Activated naive CD4-positive, alpha-beta T cell treated with anti-CD3 and anti-CD28 coated beads, Interleukin-2, amount 50 U/mL, for 72 hours (primary cell): ENCODE measurements around the gene ARPC3. TPM values are rescaled to one million over a fixed set of nuclear protein-coding genes. Genes with fewer than 3 reads are reported as not detected.
"Not testable (repeated sequence)": the region's sequence is repeated elsewhere in the genome, so short reads cannot be mapped to it uniquely, and the experiment has no call there.

Source experiments
- ATAC-seq, 2 donors: fragments of 150-1000 bp; cut with Tn5 transposase; 2 replicates each; pipeline ENCODE4 v1.10.0; 2021; ENCODE audit warnings: mild to moderate bottlenecking in 2 of 2, moderate library complexity in 2 of 2
- DNase-seq, 2 donors: peaks; one replicate each; pipeline ENCODE4 v3.0.0; 2021 to 2022; ENCODE audit warnings: low spot score in 2 of 2
- H3K27ac Mint-ChIP-seq, 2 donors: one replicate each; pipeline ENCODE4 v1.8.0; 2022; ENCODE audit warnings: mild to moderate bottlenecking in 2 of 2, mixed read lengths in 2 of 2
- H3K36me3 Mint-ChIP-seq, 2 donors: one replicate each; pipeline ENCODE4 v1.8.0; 2022; ENCODE audit warnings: mixed read lengths in 2 of 2
- H3K9me3 Mint-ChIP-seq, 2 donors: one replicate each; pipeline ENCODE4 v1.8.0; 2022; ENCODE audit warnings: mixed read lengths in 2 of 2
- total RNA-seq, 2 donors: library from RNA; stranded (reverse); gene quantifications; one replicate each; pipeline ENCODE4 v1.2.3, GENCODE V29; 2022

ARPC3 gene
- total RNA-seq, result 100 to 1,000 TPM; 298 to 315 TPM

DNA sequence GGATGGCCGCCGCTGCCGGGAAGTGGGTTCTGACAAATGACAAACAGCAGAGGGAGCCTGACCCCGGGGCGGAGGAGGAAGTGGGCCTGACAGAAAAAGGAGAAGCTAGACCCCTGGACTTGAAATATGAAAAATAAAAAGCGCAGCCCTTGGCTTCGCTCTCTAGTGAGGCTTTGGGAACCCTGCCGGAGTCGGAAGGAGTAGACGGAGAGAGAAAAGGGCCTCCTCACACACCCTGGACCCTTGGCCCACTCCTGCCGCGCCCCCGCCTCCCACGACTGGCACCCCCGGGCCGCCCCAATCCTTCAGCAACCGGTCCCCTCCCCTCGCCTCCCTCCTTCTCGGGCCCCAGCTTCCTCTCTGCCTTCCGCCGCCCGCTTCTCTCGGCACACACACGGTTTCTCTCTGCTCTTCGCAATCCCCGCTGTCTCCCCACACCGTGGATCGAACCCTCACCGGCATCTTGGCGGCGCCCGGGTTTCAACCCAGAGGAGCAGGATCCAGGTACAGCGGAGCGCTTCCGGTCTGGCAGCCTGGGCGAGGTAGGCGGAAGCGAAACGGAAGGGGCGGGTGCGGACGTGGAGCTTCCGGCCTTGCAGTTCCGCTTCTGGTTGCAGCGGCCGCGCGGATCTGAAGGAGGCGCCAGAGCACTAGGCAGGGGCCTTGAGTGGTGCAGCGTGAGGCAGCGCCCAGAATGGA is at the start of gene ARPC3:
Gene ARPC3 (minus strand): TSS at position 539 of the 699 bp plus-strand sequence. CDS start 77 bp downstream, at position 462.
- H3K9me3 Mint-ChIP-seq, result no peaks in the 10 kb centered on the region
- ATAC-seq, result peak; percentile 99
- DNase-seq, result peak; percentile 93 to 96
- peaks cover 27 to 51% of the 10 kb centered on the region in 2 donors for H3K36me3 Mint-ChIP-seq
- peak within 1 kb of the TSS; percentile 98 to 100 for H3K27ac Mint-ChIP-seq

- H3K27ac Mint-ChIP-seq, result peak overlapping the region; percentile 26 to 46
Observed at GRCh38 chr12:110498984-110499706, 49.0 kb upstream of the ARPC3 start.

DNA sequence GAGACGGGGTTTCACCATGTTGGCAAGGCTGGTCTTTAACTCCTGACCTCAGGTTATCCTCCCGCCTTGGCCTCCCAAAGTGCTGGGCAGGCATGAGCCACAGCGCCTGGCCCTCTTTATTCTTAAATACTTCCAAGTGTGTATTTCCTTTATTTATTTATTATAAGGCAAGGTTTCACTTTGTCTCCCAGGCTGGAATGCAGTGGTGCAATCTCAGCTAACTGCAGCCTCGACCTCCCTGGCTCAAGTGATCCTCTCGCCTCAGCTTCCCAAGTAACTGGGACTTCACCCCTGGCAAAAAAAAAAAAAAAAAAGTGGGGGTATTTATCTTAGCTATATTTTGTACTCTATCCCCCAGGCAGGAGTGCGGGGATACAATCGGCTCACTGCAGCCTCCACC is 25.3 kb upstream of the ARPC3 start:
- ATAC-seq, result no peak
- no peak for DNase-seq
- Mint-ChIP-seq H3K9me3 (no peaks in the 10 kb centered on the region), H3K27ac (no peak overlapping the region), H3K36me3 (peaks cover 0 to 18% of the 10 kb centered on the region in 2 donors)

More at GRCh38 chr12:110498984-110499706, 49.0 kb upstream of the ARPC3 start:
- peaks cover 35 to 37% of the 10 kb centered on the region in 2 donors for H3K36me3 Mint-ChIP-seq
- peaks cover 6 to 7% of the 10 kb centered on the region in 2 donors for H3K9me3 Mint-ChIP-seq
- no peak for DNase-seq
- no peak for ATAC-seq

- DNase-seq, result peak; percentile 94 to 97
- H3K27ac Mint-ChIP-seq, result peak within 1 kb of the TSS; percentile 90 to 100
- H3K36me3 Mint-ChIP-seq, result peaks cover 15 to 34% of the 10 kb centered on the region in 2 donors
- H3K9me3 Mint-ChIP-seq, result no peaks in the 10 kb centered on the region
- ATAC-seq, result peak; percentile 86 to 89
Observed at GRCh38 chr12:110468214-110469048, 18.3 kb upstream of the ARPC3 start, which contains the start of the genes FAM216A and GPN3. Gene FAM216A, plus strand, starts transcription at chr12:110468845. Its CDS starts 31 bp downstream, at chr12:110468876. Gene GPN3, minus strand, starts transcription at chr12:110468257. Its CDS starts 54 bp downstream, at chr12:110468203.

- peak overlapping the region; percentile 90 to 100 for H3K27ac Mint-ChIP-seq
- H3K9me3 Mint-ChIP-seq, result no peaks in the 10 kb centered on the region
- ATAC-seq, result no peak
- DNase-seq, result no peak
- peaks cover 15 to 34% of the 10 kb centered on the region in 2 donors for H3K36me3 Mint-ChIP-seq
Observed at GRCh38 chr12:110467847-110468213, 17.7 kb upstream of the ARPC3 start.

DNA sequence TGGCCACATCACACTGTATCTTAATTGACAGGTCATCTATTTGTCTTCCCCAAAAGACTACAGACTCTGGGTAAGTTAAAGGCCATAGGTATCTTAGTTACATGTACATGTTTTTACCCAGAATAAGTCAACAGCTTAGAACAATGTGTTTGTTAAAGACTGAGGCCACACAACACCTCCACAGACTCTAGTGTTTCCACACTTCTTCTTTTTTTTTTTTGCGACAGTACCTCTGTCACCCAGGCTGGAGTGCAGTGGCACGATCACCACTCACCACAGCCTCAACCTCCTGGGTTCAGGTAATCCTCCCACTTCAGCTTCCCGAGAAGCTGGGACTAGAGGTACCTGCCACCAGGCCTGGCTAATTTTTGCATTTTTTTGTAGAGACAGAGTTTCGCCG is 16.7 kb upstream of the ARPC3 start:
- peak overlapping the region; percentile 90 to 100 for H3K27ac Mint-ChIP-seq
- DNase-seq (no peak), ATAC-seq (no peak)
- no peaks in the 10 kb centered on the region for H3K9me3 Mint-ChIP-seq
- H3K36me3 Mint-ChIP-seq, result peaks cover 15 to 34% of the 10 kb centered on the region in 2 donors

DNA sequence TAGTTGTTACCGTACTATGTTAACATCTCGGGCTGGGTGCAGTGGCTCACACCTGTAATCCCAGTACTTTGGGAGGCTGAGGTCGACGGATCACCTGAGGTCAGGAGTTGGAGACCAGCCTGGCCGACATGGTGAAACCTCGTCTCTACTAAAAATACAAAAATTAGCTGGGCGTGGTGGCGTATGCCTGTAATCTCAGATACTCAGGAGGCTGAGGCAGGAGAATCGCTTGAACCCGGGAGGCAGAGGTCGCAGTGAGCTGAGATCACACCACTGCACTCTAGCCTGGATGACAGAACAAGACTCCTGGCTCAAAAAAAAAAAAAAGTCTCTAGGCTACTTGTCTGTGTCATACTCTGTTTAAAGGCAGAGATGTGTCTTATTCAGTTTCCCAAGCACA is 15.6 kb upstream of the ARPC3 start:
- H3K36me3 Mint-ChIP-seq, result peaks cover 15 to 25% of the 10 kb centered on the region in 2 donors
- ATAC-seq, H3K27ac Mint-ChIP-seq, DNase-seq, H3K9me3 Mint-ChIP-seq: not testable (repeated sequence)

DNA sequence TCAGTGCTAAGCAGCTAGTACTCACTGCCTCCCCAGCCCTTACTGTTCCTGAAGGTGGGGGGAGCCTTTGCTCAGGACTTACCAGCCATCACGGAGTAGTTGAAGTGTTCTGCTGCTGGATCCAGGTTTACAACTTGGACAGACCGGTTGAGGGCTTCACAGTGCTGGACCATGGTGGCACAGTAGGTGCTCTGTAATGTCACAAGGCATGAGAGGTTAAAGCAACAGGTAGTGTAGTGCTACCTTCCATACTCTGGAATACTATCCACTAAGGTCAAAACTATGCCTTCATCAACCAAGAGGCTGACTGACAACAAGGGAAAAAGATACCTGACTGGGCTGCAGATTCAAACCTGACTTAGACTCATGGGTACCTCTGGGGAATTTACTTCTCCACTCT is 14.9 kb upstream of the ARPC3 start:
- Mint-ChIP-seq H3K36me3 (peaks cover 14 to 17% of the 10 kb centered on the region in 2 donors), H3K9me3 (no peaks in the 10 kb centered on the region)
- DNase-seq, result no peak

GRCh38 chr12:110461189-110461588 is 11.1 kb upstream of the ARPC3 start:
- ATAC-seq, DNase-seq, H3K27ac Mint-ChIP-seq, H3K36me3 Mint-ChIP-seq, H3K9me3 Mint-ChIP-seq: not testable (repeated sequence)

More for the DNA sequence above, 14.9 kb upstream of the ARPC3 start:
- no peak overlapping the region for H3K27ac Mint-ChIP-seq
- ATAC-seq, result no peak

- DNase-seq (no peak), ATAC-seq (no peak)
- Mint-ChIP-seq H3K9me3 (no peaks in the 10 kb centered on the region), H3K36me3 (peaks cover 0 to 8% of the 10 kb centered on the region in 2 donors), H3K27ac (peak overlapping the region in 1 of 2 donors; percentile 56)
Observed at GRCh38 chr12:110458756-110459155, 8.6 kb upstream of the ARPC3 start.

- Mint-ChIP-seq H3K9me3 (no peaks in the 10 kb centered on the region), H3K27ac (no peak overlapping the region), H3K36me3 (peaks cover 19 to 34% of the 10 kb centered on the region in 2 donors)
- no peak for DNase-seq
- no peak for ATAC-seq
Observed at GRCh38 chr12:110453569-110454296, 3.6 kb upstream of the ARPC3 start.

DNA sequence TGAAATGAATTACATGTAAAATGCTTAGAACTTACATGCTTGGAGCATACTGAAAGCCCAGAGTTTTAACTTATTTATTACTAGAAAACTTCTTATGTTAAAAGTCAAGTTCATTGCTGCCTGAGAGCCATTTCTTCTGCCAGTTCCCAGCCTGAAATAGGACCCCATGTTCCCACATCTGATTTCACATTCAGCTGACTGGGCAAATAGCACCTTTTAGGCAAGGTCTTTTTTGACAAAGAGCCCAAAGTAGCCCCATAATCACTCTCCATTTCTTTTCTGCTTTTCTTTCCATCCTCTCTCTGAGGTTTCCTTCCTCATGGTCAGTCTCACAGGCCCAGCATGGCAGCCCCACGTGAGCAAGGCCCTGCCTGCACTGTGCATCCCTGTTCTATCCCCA is 1.1 kb upstream of the ARPC3 start:
- ATAC-seq (no peak), DNase-seq (no peak)
- Mint-ChIP-seq H3K27ac (peak overlapping the region; percentile 94 to 98), H3K36me3 (peaks cover 24 to 50% of the 10 kb centered on the region in 2 donors), H3K9me3 (no peaks in the 10 kb centered on the region)

- no peak for DNase-seq
- no peaks in the 10 kb centered on the region for H3K9me3 Mint-ChIP-seq
- peak overlapping the region; percentile 18 to 34 for H3K27ac Mint-ChIP-seq
- no peak for ATAC-seq
- H3K36me3 Mint-ChIP-seq, result peaks cover 19 to 44% of the 10 kb centered on the region in 2 donors
Observed at GRCh38 chr12:110444455-110444854, 5.7 kb downstream of the ARPC3 start.

GRCh38 chr12:110436231-110436630 is 13.9 kb downstream of the ARPC3 start:
- Mint-ChIP-seq H3K9me3 (no peaks in the 10 kb centered on the region), H3K36me3 (peaks cover 0 to 33% of the 10 kb centered on the region in 2 donors), H3K27ac (peak overlapping the region in 1 of 2 donors; percentile 88)
- ATAC-seq (no peak), DNase-seq (no peak)

DNA sequence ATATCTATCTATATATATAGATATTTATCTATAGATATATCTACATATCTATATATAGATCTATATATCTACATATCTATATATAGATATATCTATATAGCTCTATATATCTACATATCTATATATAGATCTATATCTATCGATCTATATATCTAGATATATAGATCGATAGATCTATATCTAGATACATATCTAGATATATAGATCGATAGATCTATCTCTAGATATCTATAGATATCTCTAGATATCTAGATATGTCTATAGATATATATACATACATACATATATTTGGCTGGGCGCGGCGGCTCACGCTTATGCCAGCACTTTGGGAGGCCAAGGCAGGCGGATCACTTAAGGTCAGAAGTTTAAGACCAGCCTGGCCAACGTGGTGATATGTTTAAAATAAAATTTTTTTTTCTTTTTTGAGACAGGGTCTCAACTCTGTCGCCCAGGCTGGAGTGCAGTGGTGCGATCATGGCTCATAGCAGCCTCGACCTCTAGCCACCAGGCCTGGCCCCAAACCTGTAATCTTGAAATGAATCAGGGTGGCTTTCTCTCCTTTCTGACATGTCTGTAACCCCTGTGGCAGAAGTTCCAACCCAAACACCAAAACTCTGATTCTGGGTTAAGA is 18.1 kb downstream of the ARPC3 start:
- H3K27ac Mint-ChIP-seq, result peak overlapping the region in 1 of 2 donors; percentile 98

More for the DNA sequence above, 18.1 kb downstream of the ARPC3 start:
- ATAC-seq (peak; percentile 42 to 65), DNase-seq (peak in 1 of 2 donors; percentile 27)
- H3K36me3 Mint-ChIP-seq, result peaks cover 0 to 13% of the 10 kb centered on the region in 2 donors
- no peaks in the 10 kb centered on the region for H3K9me3 Mint-ChIP-seq
